Stomach smooth muscle (tissue), 2 donors: Measurements from ENCODE around the gene RNASE8.
A peak's percentile ranks its signal among the peaks of the same experiment; 100 is the strongest.

ENCODE experiments used
- H3K27ac ChIP-seq: one replicate; pipeline ENCODE4 v1.7.0; 2013; ENCODE audit warnings: mild to moderate bottlenecking, low read length, inconsistent platforms
- H3K27me3 ChIP-seq, 2 donors: one replicate each; pipeline ENCODE4 v1.7.0; 2013; ENCODE audit warnings: low read length in 2 of 2; ENCODE audit not compliant: insufficient read depth in 2 of 2, control insufficient read depth in 1 of 2
- H3K36me3 ChIP-seq, 2 donors: one replicate each; pipeline ENCODE4 v1.7.0; 2013; ENCODE audit warnings: low read length in 2 of 2; ENCODE audit not compliant: control insufficient read depth in 2 of 2, insufficient read depth in 2 of 2
- H3K4me1 ChIP-seq: one replicate; pipeline ENCODE4 v1.7.0; 2013; ENCODE audit warnings: low read length; ENCODE audit not compliant: control insufficient read depth, insufficient read depth
- H3K4me3 ChIP-seq, 2 donors: one replicate each; pipeline ENCODE4 v1.7.0; 2013; ENCODE audit warnings: low read length in 2 of 2
- H3K9ac ChIP-seq, 2 donors: one replicate each; pipeline ENCODE4 v1.7.0; 2013; ENCODE audit warnings: low read length in 2 of 2, mild to moderate bottlenecking in 1 of 2
- H3K9me3 ChIP-seq, 2 donors: one replicate each; pipeline ENCODE4 v1.7.0; 2013; ENCODE audit warnings: low read length in 2 of 2; ENCODE audit not compliant: control insufficient read depth in 2 of 2
- donor health status: healthy.
- donor health status: Pancreatic carcinoma.

The RNASE8 gene

GRCh38 chr14:21068521-21069387 is 11.1 kb downstream of the RNASE8 start:
- Histone ChIP-seq H3K27me3 (no peaks in the 10 kb centered on the region), H3K4me1 (peaks cover 38% of the 10 kb centered on the region), H3K9me3 (no peaks in the 10 kb centered on the region), H3K9ac (peak overlapping the region; percentile 63 to 68), H3K36me3 (peaks cover 5% of the 10 kb centered on the region in 2 donors), H3K27ac (peak overlapping the region; percentile 60), H3K4me3 (peak overlapping the region; percentile 68 to 86)

GRCh38 chr14:21069388-21070082 is 11.9 kb downstream of the RNASE8 start:
- Histone ChIP-seq H3K4me3 (peak overlapping the region; percentile 68 to 86), H3K36me3 (peaks cover 9 to 12% of the 10 kb centered on the region in 2 donors), H3K27me3 (no peaks in the 10 kb centered on the region), H3K9ac (peak overlapping the region; percentile 63 to 69), H3K4me1 (peaks cover 38% of the 10 kb centered on the region), H3K27ac (peak overlapping the region; percentile 60), H3K9me3 (no peaks in the 10 kb centered on the region)

- H3K27me3 ChIP-seq, result no peaks in the 10 kb centered on the region
- H3K9me3 ChIP-seq, result no peaks in the 10 kb centered on the region
- peaks cover 38% of the 10 kb centered on the region for H3K4me1 ChIP-seq
- H3K27ac ChIP-seq, result peak within 1 kb of the TSS; percentile 84
- peaks cover 9 to 16% of the 10 kb centered on the region in 2 donors for H3K36me3 ChIP-seq
- peak within 1 kb of the TSS; percentile 86 to 90 for H3K4me3 ChIP-seq
- H3K9ac ChIP-seq, result peak within 1 kb of the TSS; percentile 74 to 80
Measured at GRCh38 chr14:21070083-21070609, 12.5 kb downstream of the RNASE8 start, which contains the start of gene ARHGEF40. Gene ARHGEF40 (plus strand): TSS chr14:21070304. CDS start chr14:21070397, 93 bp downstream.

- H3K36me3 ChIP-seq, result peaks cover 12 to 21% of the 10 kb centered on the region in 2 donors
- H3K9ac ChIP-seq, result peak overlapping the region; percentile 74 to 80
- H3K27ac ChIP-seq, result peak overlapping the region; percentile 84
- peak overlapping the region; percentile 86 to 90 for H3K4me3 ChIP-seq
- no peaks in the 10 kb centered on the region for H3K27me3 ChIP-seq
- peaks cover 38% of the 10 kb centered on the region for H3K4me1 ChIP-seq
- no peaks in the 10 kb centered on the region for H3K9me3 ChIP-seq
Measured at GRCh38 chr14:21070610-21071224, 13.1 kb downstream of the RNASE8 start.

GRCh38 chr14:21071225-21072030 is 13.8 kb downstream of the RNASE8 start:
- peaks cover 19 to 29% of the 10 kb centered on the region in 2 donors for H3K36me3 ChIP-seq
- H3K9ac ChIP-seq, result peak overlapping the region; percentile 74 to 80
- peak overlapping the region; percentile 86 to 90 for H3K4me3 ChIP-seq
- H3K27ac ChIP-seq, result peak overlapping the region; percentile 84
- H3K9me3 ChIP-seq, result no peaks in the 10 kb centered on the region
- no peaks in the 10 kb centered on the region for H3K27me3 ChIP-seq
- peaks cover 38% of the 10 kb centered on the region for H3K4me1 ChIP-seq

GRCh38 chr14:21072031-21072473 is 14.4 kb downstream of the RNASE8 start:
- no peaks in the 10 kb centered on the region for H3K27me3 ChIP-seq
- peaks cover 22 to 34% of the 10 kb centered on the region in 2 donors for H3K36me3 ChIP-seq
- H3K9me3 ChIP-seq, result no peaks in the 10 kb centered on the region
- peak overlapping the region; percentile 86 to 90 for H3K4me3 ChIP-seq
- peak overlapping the region; percentile 22 to 74 for H3K9ac ChIP-seq
- H3K27ac ChIP-seq, result peak overlapping the region; percentile 84
- H3K4me1 ChIP-seq, result peaks cover 38% of the 10 kb centered on the region

- Histone ChIP-seq H3K9me3 (no peaks in the 10 kb centered on the region), H3K9ac (no peak overlapping the region), H3K4me3 (no peak overlapping the region), H3K36me3 (peaks cover 22 to 38% of the 10 kb centered on the region in 2 donors), H3K4me1 (peaks cover 38% of the 10 kb centered on the region), H3K27ac (peak overlapping the region; percentile 84), H3K27me3 (no peaks in the 10 kb centered on the region)
Measured at GRCh38 chr14:21072781-21073339, 15.2 kb downstream of the RNASE8 start.

GRCh38 chr14:21073921-21074320 is 16.3 kb downstream of the RNASE8 start:
- Histone ChIP-seq H3K27ac (no peak overlapping the region), H3K36me3 (peaks cover 30 to 49% of the 10 kb centered on the region in 2 donors), H3K4me1 (peaks cover 33% of the 10 kb centered on the region), H3K27me3 (no peaks in the 10 kb centered on the region), H3K9ac (no peak overlapping the region), H3K4me3 (no peak overlapping the region), H3K9me3 (no peaks in the 10 kb centered on the region)

GRCh38 chr14:21074398-21075272 is 17.0 kb downstream of the RNASE8 start:
- Histone ChIP-seq H3K4me3 (no peak overlapping the region), H3K9ac (no peak overlapping the region), H3K36me3 (peaks cover 38 to 55% of the 10 kb centered on the region in 2 donors), H3K27ac (no peak overlapping the region), H3K4me1 (peaks cover 26% of the 10 kb centered on the region), H3K9me3 (no peaks in the 10 kb centered on the region), H3K27me3 (no peaks in the 10 kb centered on the region)
